HG03064 (cell line): ENCODE data around the gene SMIM10L1.

Source experiments
- ATAC-seq: cut with Tn5 transposase; IDR thresholded peaks from one replicate; pipeline ENCODE4 v1.9.1; 2021; ENCODE audit warnings: low read depth; ENCODE audit not compliant: unreplicated experiment

SMIM10L1 gene

GRCh38 chr12:11171145-11171968 is at the start of gene SMIM10L1:
Gene SMIM10L1 (plus strand): TSS chr12:11171194. CDS start chr12:11171357, 163 bp downstream.
- ATAC-seq: peak; percentile 96

- no peak for ATAC-seq
These were observed 40.6 kb upstream of the SMIM10L1 start for GRCh38 chr12:11130382-11130781.

GRCh38 chr12:11130999-11131398 is 40.0 kb upstream of the SMIM10L1 start:
- ATAC-seq: no peak

DNA sequence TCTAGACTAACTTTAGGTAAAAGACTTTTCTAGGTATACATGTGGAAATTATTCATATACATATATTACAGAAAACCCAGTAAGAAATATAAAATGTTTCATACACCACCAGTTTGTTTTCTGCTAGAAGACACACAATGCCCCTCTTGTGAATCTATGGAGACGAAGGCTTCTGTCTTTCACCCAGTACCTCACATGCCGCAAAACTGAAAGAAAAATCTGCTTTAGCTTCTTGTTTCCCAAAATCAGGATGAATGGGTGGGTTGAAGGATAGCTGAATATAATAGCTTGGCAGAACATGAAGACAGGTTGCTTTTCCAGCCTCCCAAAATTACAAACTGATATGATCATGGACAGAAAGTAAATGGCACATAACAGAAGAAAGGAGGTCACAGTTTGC is 37.8 kb upstream of the SMIM10L1 start:
- no peak for ATAC-seq

DNA sequence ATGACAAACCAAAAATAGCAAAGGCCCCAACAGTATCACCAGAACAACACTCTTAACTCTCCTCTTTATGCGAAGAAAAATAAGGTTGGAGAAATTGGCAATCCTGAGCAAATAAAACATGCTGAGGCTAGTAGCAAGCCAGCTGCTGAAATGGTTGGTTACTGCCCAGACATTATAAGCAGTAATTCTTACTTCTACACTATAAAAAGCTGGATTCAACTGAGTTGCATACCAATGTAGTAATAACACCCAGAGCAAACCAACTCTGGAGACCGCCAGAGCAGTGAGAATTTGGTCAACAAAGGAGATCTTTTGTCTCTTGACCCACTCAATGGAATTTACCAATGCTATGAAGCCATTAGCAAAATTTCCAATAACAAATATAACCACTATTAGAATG is 37.2 kb upstream of the SMIM10L1 start:
- no peak for ATAC-seq

DNA sequence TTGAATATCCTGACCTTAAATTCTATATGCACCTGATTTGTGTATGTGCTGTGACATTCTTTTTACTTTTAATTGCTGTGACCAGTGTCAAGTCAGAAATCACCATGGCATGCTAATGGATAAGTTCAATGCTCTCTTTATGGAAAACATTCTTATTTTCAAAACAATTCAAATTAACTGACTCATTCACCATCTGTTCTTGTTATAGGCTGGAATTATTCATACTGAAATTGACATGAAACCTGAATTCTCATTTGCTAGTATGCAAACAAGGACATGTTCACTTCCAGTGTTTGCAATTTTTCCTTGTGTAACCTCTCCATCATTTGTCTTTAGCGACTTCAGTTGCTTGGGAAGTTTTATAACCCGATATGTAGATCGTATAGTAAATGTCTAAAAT is 36.7 kb upstream of the SMIM10L1 start, which contains the start of gene TAS2R30:
TAS2R30 (minus strand) TSS at position 340 of the 400 bp plus-strand sequence. CDS start 400 bp downstream, outside the sequence.
- ATAC-seq: no peak

DNA sequence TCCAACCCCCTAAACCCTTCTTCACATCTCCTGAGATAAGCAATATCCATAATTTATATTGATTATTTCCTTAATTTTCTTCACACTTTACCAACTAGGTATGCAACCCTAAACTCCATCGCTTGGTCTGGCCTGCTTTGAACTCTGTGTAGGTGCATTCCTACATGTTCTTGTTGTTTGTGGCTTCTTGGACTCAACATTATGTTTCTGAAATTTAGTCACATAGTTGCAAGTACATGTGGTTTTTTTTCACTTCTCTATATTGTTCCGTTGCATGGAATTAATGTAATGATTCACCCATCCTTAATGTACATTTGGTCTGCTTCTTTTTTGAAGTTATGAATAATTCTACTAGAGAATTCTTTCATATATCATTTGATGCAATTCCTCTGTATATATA is 34.9 kb upstream of the SMIM10L1 start:
- ATAC-seq: no peak

- ATAC-seq: no peak
These were observed 27.6 kb upstream of the SMIM10L1 start for GRCh38 chr12:11143352-11143751.

DNA sequence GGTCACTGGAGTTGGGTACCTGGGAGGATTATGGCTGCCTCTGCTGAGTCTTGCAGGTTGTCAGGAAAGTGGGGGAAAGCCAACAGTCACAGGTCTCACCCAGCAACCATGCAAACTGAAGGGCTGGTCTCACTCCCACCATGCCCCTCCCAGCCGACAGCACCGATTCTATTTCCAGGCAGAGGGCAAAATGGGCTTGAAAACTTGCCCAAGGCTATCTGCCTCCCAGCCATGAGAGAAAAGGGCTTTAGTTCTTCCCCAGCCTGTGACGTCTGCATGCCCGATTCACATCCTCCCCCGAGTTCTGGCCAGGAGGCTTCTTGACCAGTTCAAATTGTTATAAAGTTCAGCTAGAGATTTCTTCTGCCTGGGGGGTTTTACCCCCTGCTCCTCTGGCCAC is 26.7 kb upstream of the SMIM10L1 start:
- no peak for ATAC-seq

DNA sequence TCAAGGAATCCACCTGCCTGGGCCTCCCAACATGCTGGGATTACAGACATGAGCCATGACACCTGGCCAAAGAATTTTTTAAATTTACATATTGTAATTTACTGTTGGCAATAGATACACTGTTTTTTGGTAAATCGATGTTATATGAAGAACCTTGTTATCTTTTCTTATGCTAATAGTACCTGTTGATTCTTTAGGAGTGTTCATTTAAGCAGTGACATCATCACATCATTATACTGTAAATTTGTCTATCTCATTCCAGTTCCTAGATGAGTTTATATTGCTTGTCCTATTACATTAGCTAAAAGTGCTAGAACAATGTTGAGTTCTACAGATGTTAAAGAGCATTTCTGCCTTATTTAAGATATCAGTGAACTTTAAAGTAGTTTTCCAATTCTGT is 23.6 kb upstream of the SMIM10L1 start:
- ATAC-seq: no peak

DNA sequence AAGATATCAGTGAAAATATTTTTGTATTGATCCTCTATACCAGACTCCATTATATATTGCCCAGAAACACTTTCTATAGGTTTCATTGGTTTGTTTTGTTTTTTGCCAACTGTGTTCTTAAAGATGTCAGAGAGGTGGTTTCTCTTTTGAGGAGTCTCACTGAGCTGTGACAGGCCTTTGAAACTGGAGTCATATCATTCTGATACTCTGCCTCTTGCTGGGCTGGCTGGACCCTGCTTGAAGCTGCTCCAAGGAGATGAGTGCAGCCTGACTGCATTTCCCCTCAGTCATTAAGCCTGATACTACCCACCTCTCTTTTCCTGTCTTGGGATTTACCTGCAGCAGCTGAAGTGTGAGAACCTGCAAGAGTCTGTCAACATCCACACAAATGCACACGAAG is 20.2 kb upstream of the SMIM10L1 start:
- ATAC-seq: no peak

DNA sequence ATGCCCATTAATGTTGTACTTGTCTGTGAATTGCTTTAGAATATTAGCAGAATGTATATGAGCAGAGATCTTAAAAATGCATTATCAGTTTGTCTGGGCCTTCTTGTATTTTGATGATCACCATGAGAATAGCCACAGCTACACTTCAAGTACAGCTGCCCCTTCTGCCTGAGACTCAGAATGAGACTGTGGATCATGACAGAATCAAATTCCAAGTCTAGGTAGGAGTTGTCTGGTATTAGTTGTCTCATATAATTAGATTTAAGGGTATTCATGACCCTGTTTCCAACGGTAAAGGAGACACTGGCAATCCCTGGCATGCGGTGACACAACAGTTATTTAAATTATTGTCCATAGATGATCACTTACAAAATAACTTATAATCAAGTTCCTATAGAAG is 18.3 kb upstream of the SMIM10L1 start:
- no peak for ATAC-seq

GRCh38 chr12:11154400-11154925 is 16.5 kb upstream of the SMIM10L1 start:
- ATAC-seq: no peak

- ATAC-seq: no peak
These were observed 12.0 kb upstream of the SMIM10L1 start for GRCh38 chr12:11158885-11159444.

GRCh38 chr12:11162502-11162901 is 8.5 kb upstream of the SMIM10L1 start:
- no peak for ATAC-seq

GRCh38 chr12:11164384-11164783 is 6.6 kb upstream of the SMIM10L1 start:
- no peak for ATAC-seq

DNA sequence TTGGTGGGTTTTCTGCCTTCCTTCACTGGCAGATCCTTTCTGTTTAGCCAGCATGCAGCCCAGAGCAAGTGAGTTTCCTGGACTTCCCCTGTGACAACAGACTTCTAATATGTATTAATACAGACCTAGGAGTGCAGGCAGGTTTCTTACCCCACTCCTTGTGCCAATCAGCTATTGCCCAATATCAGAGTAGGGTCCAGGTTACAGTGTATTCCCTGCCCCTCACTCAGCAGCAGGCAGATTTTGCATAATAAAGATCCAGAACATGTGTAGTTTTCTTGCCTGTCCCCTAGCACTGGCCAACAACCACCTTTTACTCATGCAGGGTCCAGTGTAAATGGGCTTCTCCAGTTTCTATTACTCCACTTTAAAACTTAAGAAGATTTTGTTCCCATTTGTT is 4.7 kb upstream of the SMIM10L1 start:
- ATAC-seq: no peak

- ATAC-seq: no peak
These were observed 217 bp upstream of the SMIM10L1 start for GRCh38 chr12:11170810-11171144.

GRCh38 chr12:11171969-11172675 is 1.1 kb downstream of the SMIM10L1 start:
- ATAC-seq: no peak

DNA sequence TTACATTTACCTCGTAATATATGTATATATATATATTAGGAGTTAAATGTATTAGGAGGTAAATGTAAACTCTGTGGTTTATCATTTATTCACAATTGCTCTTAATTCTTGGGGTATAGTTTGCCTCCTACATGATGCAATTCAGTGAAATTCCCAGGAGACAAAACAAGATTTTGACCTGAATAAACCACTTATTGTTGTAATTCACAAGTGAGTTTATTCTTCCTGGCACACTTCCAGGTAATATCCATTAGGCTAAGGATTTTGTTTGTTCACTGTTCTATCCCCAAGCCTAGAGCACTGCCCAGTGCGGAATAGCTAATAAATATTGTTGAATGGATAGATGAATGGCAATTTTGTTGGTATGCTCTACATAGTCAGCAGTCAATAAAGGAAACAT is 3.0 kb downstream of the SMIM10L1 start:
- no peak for ATAC-seq

- ATAC-seq: no peak
These were observed 7.3 kb downstream of the SMIM10L1 start for GRCh38 chr12:11178250-11178649.
